Measurements from ENCODE around the gene SEC22C.

DNA sequence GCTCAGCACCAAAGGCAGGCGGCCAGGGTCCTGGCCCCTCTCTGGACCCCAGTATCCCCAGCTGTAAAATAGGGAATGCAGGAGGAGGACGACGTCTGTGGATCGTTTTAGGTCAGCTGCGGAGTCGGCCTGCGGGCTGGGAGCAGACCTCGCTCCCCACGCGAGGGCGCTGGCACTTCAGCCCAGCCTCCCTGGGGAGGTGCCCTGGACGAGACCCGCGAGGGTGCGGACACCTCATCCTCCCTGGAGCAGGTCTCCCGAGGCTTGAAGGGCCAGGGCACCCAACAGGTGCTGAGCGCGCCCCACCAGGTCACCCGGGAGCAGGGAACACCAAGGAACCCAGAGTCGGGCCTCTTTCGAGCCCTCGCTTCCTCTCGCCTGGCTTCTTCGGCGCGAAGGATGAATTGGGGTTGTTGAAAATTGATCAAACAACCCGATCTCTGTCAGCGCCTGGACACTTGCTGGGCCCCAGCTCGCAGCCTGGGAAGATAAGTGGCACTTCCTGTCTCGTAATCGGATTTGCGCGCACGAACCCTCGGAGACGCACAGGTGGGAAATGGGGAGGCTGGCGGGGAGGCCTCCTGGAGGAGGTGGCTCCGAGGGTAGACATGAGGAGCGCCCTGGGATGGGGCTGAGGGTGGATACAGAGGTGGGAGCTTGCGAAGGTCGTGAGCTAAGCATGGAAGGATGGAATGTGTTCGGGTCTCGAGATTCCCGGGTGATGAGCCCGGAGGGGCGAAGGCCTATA, 79.9 kb downstream of the SEC22C start:
- no peak for TF ChIP-seq POLR2A (IDR thresholded peaks at IDR 0.05)
- TF ChIP-seq, protein P1, sequence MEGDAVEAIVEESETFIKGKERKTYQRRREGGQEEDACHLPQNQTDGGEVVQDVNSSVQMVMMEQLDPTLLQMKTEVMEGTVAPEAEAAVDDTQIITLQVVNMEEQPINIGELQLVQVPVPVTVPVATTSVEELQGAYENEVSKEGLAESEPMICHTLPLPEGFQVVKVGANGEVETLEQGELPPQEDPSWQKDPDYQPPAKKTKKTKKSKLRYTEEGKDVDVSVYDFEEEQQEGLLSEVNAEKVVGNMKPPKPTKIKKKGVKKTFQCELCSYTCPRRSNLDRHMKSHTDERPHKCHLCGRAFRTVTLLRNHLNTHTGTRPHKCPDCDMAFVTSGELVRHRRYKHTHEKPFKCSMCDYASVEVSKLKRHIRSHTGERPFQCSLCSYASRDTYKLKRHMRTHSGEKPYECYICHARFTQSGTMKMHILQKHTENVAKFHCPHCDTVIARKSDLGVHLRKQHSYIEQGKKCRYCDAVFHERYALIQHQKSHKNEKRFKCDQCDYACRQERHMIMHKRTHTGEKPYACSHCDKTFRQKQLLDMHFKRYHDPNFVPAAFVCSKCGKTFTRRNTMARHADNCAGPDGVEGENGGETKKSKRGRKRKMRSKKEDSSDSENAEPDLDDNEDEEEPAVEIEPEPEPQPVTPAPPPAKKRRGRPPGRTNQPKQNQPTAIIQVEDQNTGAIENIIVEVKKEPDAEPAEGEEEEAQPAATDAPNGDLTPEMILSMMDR (IDR thresholded peaks at IDR 0.05): peak; percentile 49 to 89 (median 80)
- TF ChIP-seq POLR2AphosphoS5 (IDR thresholded peaks at IDR 0.05): peak; percentile 39

Data from prostate gland (tissue), 2 donors.